Measurements from ENCODE around the gene MAGI2.

MAGI2 gene

DNA sequence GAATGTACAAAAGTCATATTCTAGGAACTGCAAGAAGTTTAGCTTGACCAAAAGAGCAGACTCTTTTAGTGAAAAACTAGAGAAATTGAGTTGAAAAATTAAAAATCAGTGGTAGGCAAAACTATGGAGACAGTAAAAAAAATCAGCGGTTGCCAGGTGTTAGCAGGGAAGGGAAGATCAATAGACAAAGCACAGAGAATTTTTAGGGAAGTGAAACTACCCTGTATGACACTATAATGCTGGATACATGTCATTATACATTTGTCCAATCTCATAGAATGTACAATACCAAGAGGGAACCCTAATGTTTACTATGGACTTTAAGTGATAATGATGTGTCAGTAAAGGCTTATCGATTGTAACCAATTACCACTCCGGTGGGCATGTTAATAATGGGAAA is 761.9 kb downstream of the MAGI2 start:
- DNase-seq = no peak

DNA sequence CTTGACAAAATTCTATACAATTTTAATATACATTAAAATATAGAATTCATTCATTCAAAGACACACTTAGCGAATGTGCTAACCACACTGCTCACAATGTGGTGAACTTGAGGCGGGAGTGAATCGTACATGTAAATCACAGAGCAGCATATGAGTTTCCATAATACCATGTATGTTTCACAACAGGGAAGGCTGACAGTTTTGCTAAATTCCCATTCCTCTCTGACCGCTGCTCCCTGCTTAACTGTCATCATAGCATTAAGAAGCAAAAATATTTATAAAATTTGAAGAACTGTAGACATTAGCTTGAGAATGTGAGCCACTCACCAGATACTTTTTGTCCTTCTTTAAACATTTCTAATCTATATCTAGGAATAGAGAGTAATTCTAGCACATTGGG is 763.3 kb downstream of the MAGI2 start:
- DNase-seq = no peak

DNA sequence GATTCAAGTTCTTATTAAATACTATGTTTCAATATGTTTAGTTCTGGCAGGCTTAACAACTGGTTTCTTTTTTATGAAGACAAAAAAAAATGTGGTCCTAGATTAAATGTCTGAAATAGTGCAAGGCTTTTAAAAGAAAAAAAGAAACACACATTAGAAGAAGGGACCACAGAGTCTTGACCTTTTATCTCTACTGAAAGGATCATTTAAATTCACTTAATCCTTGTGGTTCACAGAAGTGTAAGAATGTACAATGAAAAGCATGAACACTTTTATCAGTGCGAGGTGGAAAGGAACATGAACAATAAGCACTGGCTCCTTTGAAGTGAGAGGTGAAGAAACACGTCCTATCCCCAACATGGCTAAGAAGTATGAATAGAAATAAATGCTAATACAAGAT is 765.1 kb downstream of the MAGI2 start:
- DNase-seq = no peak

DNA sequence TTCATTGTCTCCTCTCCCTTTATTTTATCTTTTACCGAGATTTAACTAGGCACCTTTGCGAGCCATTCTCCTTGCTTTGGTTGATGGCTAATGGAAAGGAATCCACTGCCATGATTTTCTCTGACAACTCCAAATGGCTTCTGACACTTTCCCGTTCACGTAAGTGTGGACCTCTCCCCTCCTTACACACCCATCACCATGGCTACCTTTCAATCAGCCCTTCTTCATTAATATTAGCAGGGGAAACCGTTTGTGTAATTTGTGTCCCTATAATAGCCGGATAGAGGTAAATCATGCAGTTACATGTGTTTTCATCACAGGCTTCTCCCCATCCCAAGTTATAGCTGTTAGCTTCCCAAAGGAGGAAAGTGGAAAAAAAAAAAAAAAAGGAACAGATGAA is 767.3 kb downstream of the MAGI2 start:
- DNase-seq = no peak

DNA sequence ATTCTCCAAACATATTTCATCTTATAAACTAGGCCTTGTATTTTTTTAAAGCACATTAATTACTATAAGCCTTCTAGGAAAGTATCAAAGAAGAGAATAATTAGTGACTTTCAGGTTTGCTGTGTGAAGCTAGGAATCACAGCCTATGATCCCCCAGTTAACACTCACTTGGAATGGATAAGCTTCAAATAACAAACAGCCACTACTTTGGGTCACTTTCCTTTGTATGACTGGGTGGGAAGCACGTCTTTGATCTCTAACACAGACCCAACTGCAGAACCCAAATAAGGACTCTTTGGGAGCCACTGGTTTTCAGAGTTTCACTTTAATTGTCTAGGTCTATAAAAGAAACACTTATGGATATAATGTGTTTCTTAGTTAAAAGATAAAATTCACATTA is 769.3 kb downstream of the MAGI2 start:
- DNase-seq = no peak

DNA sequence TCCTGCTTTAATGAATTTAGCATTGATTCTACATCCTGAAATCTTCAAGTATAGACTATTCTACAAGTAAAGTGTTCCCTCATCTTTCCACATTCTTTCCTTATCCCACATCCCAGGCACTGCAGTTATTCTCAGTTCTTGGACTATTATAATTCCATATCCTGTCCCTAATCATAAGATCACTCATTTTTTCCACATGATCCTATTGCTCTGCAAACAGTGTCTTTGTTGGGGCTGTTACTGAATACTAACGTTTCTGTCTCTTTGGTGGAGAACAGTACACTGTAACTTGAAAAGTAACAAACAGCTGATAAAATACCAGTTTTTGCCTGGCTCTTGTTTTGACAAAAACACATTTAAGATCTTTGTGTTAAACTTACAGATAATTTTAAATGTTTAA is 769.9 kb downstream of the MAGI2 start:
- DNase-seq = no peak

DNA sequence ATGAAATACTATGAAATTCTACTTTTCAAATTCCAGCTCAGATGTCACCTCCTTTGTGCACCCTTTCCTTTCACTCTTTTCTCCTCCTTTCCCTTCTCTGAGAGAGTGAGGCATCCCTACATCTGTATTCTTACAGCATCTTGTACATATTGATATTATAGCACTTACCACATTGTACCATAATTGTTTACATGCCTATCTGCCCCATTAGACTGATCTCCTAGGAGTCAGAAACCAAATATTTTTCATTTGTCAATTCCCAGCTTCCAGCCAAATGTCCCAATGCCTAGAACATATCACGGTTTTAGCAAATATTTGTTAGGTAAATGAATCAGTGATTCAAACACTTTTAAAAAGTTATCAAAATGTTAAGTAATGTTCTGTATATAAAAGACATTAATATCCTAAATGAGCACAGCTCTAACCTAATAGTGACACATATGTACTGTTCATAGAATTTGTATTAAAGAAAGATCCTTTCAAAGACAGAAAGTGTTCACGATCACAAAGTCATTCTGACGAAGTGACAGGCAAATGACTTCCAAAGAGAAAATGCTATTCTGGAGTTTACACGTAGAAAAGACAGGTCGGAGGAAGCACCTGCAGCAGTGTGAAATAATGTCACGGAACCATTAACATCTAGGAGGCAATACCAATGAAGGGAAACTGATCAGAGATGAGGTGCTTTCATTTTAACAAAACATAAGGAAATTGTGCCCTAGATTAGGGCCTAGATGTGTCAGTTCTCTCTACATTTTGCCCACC is 774.2 kb downstream of the MAGI2 start:
- DNase-seq = no peak

DNA sequence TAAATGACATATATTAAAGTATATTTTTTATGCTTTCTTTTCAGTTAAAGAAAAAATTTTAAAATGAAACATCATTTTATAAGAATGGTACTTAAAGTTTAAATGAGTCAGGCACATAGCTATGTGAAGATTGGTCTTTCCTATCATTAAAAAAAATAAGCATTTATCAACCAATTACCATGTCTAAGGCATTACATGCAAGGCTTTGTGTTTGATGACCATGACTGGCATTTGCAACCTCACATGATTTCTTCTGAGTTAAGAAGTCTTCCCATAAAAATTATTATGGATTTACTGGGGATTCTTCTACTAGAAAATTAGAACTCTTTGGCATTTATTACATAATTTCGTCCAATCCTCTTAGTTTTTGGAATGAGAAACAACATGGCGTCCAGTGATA is 776.1 kb downstream of the MAGI2 start:
- DNase-seq = no peak

DNA sequence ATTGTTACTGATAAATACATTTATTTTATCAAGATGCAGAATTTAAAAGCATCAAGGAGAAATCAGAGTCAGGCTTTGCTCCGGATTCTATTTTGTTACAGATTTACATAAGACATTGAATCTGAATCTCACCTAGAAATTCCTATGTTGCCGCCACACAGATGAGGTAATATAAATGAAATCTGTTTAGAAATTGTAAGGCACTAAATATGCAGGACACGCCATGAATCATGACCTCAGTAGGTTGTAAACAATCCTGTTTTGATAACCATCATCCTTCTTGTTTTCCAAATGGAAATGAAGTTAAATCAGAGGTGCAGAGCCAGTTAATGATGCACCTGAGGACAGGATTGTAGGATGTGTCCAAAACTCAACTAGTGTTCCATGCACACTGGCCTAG is 778.0 kb downstream of the MAGI2 start:
- DNase-seq = no peak

DNA sequence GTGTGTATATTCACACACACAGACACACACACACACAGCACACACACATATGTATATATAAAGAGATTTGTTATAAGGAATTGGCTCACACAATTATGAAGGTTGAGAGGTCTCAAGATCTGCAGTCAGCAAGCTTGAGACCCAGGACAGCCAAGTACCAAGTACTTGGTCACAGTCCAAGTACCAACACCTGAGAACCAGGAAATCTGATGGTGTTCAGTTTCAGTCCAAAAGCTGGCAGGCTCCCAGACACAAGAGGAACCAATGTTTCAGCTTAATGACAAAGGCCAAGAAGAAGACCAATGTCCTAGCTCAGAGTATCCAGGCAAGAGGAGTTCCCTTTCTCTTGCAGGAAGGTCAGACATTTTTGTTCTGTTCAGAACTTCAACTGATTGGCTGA is 780.2 kb downstream of the MAGI2 start:
- no peak for DNase-seq

DNA sequence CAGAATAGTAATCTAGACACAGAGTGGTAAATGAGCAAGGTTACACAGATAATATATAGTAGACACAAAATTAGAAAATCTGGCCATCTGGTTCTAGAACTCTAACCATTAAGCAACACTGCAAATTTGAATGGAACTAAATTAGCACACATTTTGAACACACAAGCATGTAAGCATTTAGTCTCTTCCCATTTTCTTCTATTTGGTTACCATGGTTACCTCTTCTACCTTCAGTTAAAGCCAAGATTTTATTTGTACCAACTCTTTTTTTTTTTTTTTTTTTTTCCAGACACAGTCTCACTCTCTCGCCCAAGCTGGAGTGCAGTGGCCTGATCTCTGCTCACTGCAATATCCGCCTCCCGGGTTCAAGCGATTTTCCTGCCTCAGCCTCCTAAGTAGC is 790.5 kb downstream of the MAGI2 start:
- no peak for DNase-seq

DNA sequence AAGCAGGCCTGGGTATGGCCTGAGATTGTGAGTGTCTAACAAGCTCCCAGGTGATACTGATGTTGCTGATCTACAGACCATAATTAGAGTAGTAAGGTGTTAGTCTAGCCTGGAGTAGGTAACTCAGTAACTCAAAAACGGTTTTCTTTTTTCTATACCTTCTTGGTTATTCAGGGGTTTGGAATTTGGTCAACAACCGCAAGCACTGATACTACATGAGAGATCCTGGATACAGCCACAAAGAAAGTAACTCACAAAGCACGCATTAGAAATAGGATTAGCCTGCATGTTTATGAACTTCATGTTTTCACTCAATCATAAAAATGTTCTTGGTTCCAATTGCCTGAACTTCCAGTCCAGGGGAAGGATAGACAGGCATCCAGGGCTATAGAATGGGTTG is 803.5 kb downstream of the MAGI2 start:
- DNase-seq = no peak

DNA sequence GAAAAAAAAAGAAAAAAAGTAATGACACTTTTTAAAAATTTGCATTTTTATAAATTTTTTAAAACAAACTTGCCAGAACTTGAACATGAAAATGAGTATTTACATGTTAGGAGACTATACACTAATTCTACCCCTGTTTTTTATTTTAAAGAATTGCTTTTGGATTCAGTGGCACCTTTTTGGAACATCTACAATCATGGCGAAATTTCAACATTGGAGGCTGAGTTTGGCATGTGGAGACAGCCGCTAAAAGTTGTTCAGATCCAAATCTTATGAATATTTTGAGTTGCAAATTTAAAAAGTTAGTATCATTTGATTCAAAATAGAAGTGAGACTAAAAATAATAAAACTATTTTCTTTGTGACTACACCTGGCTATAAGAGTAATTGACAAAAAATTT is 804.2 kb downstream of the MAGI2 start:
- no peak for DNase-seq

DNA sequence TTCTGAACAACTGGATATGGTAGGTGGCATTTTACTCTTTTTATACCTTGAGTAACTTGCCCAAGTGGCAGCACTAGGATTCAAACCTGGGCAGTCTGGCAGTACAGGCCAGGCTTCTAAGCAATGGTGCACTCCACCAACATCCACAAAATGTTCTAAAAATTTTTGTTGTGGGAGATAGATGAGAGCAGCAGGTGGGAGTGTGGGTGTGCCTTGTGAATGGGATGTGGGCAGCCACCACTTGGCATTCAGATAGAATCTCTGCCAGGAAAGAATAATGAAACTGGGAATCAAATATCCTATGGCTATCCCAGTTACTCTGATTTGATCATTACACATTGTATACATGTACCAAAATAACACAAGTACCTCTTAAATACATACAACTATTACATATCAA is 810.7 kb downstream of the MAGI2 start:
- DNase-seq = no peak

DNA sequence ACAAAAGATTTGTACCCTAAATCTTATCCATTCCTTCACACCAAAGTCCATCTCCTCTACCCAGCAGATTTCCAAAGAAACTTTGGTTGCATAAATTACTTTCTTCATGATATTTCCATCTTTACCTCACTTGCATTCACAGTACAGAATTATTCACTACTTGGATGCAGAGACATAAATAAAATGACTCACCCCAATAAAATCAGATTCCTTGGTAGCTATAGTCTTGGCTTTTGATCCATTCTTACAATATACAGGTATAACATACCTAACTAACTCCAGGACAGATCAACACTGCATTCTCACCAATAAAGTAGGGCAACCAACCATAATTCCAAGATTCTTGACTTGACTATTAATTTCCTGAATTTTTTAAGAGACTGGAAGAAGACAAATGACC is 815.1 kb downstream of the MAGI2 start:
- no peak for DNase-seq

DNA sequence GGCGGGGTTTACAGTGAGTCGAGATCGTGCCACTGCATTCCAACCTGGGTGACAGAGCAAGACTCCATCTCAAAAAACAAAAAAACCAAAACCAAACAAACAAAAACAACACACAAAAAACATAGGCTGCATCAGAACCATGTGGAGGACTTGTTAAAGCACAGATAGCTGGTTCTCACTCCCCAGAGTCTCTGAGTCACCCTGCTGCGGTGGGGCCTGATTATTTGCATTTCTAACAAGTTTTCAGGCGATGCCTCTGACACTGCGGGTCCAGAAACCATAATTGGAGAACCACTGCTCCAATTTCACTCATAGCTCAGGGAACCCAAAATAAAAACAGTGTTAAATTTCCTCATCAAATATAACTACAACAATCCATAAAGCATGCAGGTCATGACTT is 816.7 kb downstream of the MAGI2 start:
- no peak for DNase-seq

DNA sequence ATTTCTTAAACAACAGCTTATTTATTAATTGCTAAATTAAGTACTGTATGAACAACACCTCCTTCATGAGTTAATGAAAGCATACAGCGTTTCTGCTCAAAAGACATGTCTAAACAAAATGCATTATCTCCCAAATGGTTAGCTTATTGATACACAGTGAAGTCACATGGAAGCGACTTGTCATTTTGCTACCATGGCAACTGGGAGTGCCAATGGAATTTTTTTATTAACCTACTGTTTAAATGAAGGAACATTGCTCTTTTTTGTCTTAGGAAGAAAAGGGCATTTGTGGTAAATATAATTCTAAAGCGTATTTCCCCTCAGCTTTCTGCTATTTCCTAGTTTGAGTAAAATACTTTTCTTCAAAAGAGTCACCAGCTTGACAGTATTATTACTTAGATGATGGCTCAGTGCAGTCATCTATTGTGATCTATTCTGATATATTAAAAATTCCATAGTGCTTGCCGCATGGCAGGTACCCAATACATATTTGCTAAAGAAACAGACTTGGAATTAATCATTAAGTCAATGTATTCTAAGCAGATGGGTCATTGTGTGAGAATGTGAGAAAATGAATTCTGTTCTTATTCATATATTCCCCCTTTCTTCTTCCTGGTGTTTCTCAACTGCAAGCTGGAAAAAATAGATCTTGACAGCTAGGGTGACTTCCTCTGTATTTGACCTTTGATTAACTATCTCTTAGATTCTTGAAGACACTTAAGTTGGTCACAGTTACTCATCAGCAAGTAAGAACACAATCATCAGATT is 818.3 kb downstream of the MAGI2 start:
- DNase-seq = no peak

DNA sequence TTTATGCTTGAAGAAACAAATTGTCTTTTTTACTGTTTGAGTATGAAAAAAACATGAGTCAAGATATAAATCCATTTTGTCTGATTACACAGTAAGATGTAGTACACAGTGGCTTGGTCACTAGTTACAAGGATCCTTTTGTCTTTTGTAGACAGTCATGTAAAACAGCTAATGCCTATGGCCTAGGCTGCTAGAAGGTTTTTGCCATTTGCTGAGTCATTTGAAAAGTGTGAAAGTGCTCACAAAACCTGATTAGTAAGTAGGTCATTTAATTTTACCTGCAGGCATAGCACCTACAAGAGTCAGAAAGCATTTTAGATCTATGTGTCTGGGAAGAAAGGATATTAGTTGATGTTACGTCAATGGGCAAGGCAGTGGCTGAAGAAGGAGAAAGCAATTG is 819.4 kb downstream of the MAGI2 start:
- DNase-seq = no peak

DNA sequence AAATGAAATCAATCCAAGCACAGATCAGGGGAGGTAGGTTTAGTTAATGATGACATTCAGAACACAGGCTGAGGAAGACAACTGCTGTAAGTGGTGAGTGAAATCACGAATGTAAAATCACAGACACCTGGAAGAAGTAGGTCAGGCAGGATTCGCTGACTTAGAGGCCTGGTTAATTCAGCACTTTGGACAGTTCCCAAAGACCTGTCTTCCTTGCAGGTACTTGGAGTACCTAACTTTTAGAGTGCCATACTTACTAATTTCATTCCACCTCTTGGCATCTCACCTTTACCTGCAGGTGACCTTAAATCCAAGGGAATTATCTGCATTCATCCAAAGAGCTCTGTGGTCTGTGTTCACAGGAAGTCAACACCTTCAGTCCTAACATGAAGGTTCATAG is 832.5 kb downstream of the MAGI2 start:
- DNase-seq = peak; percentile 54

DNA sequence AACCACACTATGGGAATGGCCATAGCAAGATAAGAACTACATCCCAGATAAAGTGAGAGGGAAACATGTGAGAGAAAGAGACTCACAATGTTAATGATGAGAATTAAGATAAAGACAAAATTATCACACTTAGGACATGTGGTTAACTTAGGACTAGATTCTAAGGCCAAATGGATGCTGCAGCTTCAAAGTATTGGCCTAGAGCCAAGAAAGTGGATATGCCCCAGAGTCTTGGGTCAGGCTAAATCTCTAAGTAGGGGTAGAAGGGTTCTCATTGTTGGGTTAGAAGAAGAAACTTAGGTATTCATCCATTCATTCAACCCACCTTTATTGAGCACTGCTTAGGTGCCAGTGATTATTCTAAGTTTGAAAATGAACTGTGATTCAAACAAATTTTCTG is 836.9 kb downstream of the MAGI2 start:
- no peak for DNase-seq

DNA sequence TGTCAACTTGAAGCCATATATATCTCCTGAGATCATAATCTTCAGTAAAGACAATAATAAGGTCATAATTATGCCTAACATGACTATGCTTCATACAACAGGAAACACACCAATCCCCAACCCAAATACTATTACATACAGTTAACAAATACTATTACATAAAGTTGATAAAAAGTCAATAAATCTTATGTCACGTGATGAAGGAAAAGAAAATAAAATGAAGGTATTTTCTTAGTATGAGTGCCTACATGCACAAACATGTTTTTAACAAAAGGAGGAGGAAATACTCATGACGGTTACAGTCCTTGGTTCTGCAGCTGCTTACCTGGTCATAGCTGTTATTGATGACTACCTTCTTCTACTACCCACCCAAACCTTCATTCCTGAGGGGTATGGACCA is 844.2 kb downstream of the MAGI2 start:
- no peak for DNase-seq

DNA sequence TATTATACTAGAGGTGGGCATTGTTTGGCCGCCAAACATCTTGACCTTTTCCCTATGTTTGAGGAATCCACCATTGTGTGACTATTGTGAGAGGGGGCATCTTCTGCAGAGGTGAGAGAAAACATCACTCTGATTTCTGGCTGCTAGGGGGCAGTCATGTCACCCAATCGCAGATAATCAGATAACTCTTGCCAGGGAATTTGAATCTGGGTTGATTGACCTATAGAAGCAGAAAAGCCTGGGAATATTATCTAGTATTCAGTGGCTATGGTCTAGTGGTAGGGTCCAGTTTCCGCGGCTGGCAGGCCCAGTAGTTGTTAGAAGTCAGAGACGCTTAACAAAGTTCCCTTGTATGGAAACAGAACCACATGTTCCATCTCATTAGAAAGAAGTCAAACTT is 846.4 kb downstream of the MAGI2 start:
- DNase-seq = no peak

DNA sequence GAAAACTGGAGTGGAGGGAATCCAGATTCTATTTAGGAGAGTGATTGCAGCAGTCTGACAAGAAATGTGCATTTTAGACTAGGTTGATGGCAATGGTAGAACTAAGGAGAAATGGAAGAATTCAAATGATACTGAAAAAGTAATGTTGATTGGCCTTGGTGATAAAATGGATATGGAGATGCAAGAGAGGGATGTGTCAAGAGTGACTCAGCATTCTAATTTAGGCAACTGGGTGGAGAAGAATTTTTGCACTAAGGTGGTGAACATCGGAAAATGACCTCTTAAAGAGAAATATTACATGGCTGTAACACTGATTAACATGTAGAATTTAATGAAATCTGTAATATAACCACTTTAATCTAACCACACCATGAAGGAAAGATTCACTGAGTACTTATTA is 848.3 kb downstream of the MAGI2 start:
- DNase-seq = no peak

DNA sequence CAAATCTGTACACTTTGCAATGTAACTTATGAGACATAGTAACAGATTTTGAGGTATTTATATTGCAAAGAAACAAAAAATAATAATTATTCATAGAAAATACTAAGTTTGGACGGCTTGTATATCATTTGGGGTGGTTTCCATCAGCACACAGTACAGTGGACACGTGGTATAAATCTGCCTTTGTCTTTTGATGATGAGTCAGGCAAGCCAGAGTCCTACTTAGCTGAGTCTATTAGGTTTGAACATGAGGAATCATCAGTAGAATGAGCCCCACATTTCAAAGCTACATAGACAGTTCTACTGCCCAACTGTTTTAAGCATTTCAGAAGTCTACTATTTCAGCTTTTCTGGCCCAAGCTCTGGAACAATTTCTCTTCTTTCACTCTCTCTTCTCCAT is 851.7 kb downstream of the MAGI2 start:
- DNase-seq = no peak

DNA sequence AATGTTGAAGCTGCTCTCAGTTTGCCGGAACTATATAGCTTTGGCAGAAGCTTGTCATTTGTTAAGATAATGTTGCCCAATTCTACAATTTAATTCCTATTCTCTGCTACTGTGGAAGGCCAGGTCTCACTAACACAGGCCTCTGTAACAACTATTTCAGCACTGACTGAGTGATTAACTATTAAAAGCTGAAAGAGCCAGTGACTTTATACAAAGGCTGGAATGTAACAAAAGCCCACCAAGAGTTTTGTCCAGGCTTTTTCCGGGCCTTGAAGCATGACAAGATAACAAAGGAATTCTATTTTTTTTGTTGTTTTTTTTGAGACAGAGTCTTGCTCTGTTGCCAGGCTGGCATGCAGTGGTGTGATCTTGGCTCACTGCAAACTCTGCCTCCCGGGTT is 859.3 kb downstream of the MAGI2 start:
- no peak for DNase-seq
